Heart right ventricle (tissue), 16 donors: Measurements from ENCODE around the gene CERS1. TPM values are rescaled to one million over a fixed set of nuclear protein-coding genes. Genes with fewer than 3 reads are reported as not detected.

ENCODE experiments used
- ATAC-seq, 8 donors: fragments of 200-7000 bp; cut with Tn5 transposase; one replicate each; pipeline ENCODE4 v1.9.1; 2020; ENCODE audit warnings: mild to moderate bottlenecking in 8 of 8, moderate library complexity in 8 of 8, moderate number of reproducible peaks in 1 of 8
- DNase-seq, 2 donors: peaks; one replicate each; pipeline ENCODE4 v3.0.0-alpha.2; 2020
- H3K27ac ChIP-seq, 10 donors: fragments of 200-600 bp; sonication (generic) in 2 of 10; one replicate each; pipeline versions ENCODE4 v1.5.0 to v1.8.0; 2020 to 2022; ENCODE audit warnings: mild to moderate bottlenecking in 3 of 10
- H3K27me3 ChIP-seq, 7 donors: fragments of 200-600 bp; one replicate each; pipeline ENCODE4 v1.8.0; 2021 to 2022; ENCODE audit warnings: mild to moderate bottlenecking in 2 of 7
- H3K36me3 ChIP-seq, 9 donors: fragments of 200-600 bp; sonication (generic) in 1 of 9; one replicate each; pipeline versions ENCODE4 v1.5.0 to v1.8.0; 2020 to 2022; ENCODE audit warnings: mild to moderate bottlenecking in 2 of 9
- H3K4me1 ChIP-seq, 9 donors: fragments of 200-600 bp; sonication (generic) in 1 of 9; one replicate each; pipeline versions ENCODE4 v1.5.0 to v1.8.0; 2020 to 2022; ENCODE audit warnings: mild to moderate bottlenecking in 4 of 9
- H3K4me3 ChIP-seq, 10 donors: fragments of 200-600 bp; sonication (generic) in 2 of 10; one replicate each; pipeline versions ENCODE4 v1.5.0 to v1.8.0; 2020 to 2022; ENCODE audit warnings: mild to moderate bottlenecking in 7 of 10, moderate library complexity in 2 of 10
- H3K9me3 ChIP-seq, 11 donors: fragments of 200-600 bp in 10 of 11; sonication (generic) in 2 of 11; one replicate each; pipeline versions ENCODE4 v1.5.0 to v1.8.0; 2013 to 2022; ENCODE audit warnings: mild to moderate bottlenecking in 2 of 11, control low read depth in 1 of 11, moderate library complexity in 1 of 11
- WGBS, 2 donors: extraction: QIAGEN DNeasy Blood & Tissue Kit; methylation state at CpG; one replicate each; pipeline ENCODE4 v1.1.7; 2013; ENCODE audit warnings: inconsistent platforms in 1 of 2; 5-methylcytosine and 5-hydroxymethylcytosine counted together
- intact Hi-C, 10 donors: fragments of 100-400 bp; cut with DNase I; formaldehyde crosslinking; loops; one replicate each; pipeline versions ENCODE4 v1.11.1 to v1.14.2; 2022
- polyA plus RNA-seq, 2 donors: library from polyadenylated mRNA; stranded (reverse); fragments of 200-250 nt; gene quantifications; one replicate each; pipeline ENCODE4 v1.2.3, GENCODE V29; 2013
- total RNA-seq, 10 donors: library from RNA; stranded (reverse); fragmentation: NEBNext Ultra II Directional in 3 of 10; extraction: Animal tissue kit (Norgen Biotek cat#: 25700) in 3 of 10; gene quantifications; one replicate each; pipeline versions ENCODE4 v1.2.1 to v1.2.4, GENCODE V29; 2021 to 2023
- TF ChIP-seq, protein P1 (sequence below), 9 donors: fragments of 200-600 bp; sonication (generic) in 2 of 9; IDR thresholded peaks; one replicate each; pipeline versions ENCODE4 v1.5.0 to v1.8.0; 2021 to 2022; ENCODE audit warnings: antibody characterized with exemption in 9 of 9, mild to moderate bottlenecking in 5 of 9, moderate library complexity in 1 of 9
- donor health status: Arrhythmogenic right ventricular cardiomyopathy.
- donor health status: ischemic (EF 13 %, LVEDD 7.1; RV severe dilation, severe dysfunction).
- donor health status: healthy with polysubstance abuse.
- donor health status: DM: no; HTN: yes; CAD: no.
- donor health status: DM: no; HTN: no; CAD: no.
- donor health status: ischemic (EF 25% LVEDD 6.9; RV normal size, moderate dysfunction).
- donor health status: ischemic (EF 25% LVEDD 5.7; RV mildly dilated, moderate dysfunction).
- donor health status: healthy.
- donor health status: DM: yes; HTN: yes; CAD: no.
- donor health status: Ischemic cardiomyopathy.
- donor health status: ischemic (EF 35%, LVEDD 5.7; RV mildly dilated, moderate dysfunction).
- donor health status: nonischemic (EF 11% LVEDD 7.7; RV severe dilation, severe dysfunction).
- donor health status: DM: yes; HTN: yes; CAD: no.
- donor health status: PGD.
- donor health status: ischemic (EF 29% LVEDD 5.4; RV normal size, mild dysfunction).
- donor health status: nonischemic (EF 23%, LVEDD 6.1; RV moderate dilation, normal function).

CERS1 gene
- total and polyA plus RNA-seq, 12 donors, result 0.37 to 3.3 (median 1.0) TPM

DNA sequence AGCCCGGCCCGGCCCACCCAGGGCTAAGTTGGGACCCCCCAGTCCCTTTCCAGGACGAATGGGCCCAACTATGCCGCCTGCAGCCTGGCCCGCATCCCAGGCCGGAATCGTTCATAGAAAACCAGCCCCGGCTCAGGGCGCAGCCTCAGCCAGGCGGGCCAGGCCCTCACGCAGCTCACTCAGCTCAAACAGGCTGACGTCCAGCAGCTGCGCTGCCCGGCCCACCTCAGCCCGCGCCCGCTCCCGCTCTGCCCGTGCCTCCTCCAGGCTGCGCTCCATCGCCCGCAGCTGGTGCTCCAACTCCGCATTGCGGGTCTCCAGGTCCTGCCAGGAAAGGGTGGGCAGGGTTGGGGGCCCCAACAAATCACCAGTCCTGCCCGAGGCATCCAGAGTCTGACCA, 33.4 kb upstream of the CERS1 start:
- H3K27ac ChIP-seq, result no peak overlapping the region
- no peaks in the 10 kb centered on the region for H3K9me3 ChIP-seq
- H3K36me3 ChIP-seq, result peaks cover 0 to 92% (median 20%) of the 10 kb centered on the region in 9 donors
- 92 to 93% methylated on average over 25 of the region's 25 CpGs for WGBS, 2 donors
- ATAC-seq (no peak), DNase-seq (no peak)
- no peak overlapping the region for H3K4me3 ChIP-seq
- TF ChIP-seq, protein P1, sequence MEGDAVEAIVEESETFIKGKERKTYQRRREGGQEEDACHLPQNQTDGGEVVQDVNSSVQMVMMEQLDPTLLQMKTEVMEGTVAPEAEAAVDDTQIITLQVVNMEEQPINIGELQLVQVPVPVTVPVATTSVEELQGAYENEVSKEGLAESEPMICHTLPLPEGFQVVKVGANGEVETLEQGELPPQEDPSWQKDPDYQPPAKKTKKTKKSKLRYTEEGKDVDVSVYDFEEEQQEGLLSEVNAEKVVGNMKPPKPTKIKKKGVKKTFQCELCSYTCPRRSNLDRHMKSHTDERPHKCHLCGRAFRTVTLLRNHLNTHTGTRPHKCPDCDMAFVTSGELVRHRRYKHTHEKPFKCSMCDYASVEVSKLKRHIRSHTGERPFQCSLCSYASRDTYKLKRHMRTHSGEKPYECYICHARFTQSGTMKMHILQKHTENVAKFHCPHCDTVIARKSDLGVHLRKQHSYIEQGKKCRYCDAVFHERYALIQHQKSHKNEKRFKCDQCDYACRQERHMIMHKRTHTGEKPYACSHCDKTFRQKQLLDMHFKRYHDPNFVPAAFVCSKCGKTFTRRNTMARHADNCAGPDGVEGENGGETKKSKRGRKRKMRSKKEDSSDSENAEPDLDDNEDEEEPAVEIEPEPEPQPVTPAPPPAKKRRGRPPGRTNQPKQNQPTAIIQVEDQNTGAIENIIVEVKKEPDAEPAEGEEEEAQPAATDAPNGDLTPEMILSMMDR (IDR thresholded peaks at IDR 0.05), result no peak
- H3K4me1 ChIP-seq, result peaks cover 0 to 7% (median 0%) of the 10 kb centered on the region in 9 donors
- intact Hi-C loops, result no loop called here
- no peaks in the 10 kb centered on the region for H3K27me3 ChIP-seq

DNA sequence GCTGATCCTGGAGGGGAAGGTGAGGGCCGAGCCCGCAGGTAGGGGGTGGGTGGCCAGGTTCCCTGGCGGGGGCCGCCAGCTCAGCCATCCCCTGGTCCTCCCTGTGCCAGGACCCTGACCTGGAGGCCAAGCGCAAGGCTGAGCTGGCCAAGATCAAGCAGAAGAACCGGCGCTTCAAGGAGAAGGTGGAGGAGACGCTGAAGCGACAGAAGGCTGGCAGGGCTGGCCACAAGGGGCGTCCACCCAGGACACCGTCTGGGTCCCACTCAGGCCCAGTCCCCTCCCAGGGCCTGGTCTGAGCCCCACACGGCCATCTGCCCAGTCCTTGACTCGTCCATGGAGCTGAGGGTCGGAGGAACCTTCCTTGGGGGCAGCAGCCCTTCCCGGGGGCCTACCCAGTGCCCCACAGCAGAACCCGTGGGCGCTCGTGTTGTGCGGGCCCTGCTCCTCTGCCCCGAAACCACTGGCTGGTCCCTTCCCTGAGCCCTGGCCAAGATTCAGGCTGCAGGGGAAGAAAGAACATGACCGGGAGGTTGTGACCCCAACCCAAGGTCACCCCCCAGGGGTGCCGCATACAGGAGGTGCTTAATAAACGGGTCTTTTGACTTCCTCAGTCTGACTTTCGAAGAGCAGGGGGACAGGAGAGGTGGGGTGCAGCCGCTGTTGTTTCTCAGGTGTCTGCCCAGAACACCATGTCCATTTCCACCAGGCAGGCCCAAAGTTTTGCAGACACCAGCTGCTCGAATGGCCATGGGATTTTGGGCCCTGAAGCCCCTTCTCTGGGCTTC, 32.3 kb upstream of the CERS1 start:
- Histone ChIP-seq H3K27me3 (no peaks in the 10 kb centered on the region), H3K4me1 (peaks cover 0 to 5% (median 0%) of the 10 kb centered on the region in 9 donors), H3K36me3 (peaks cover 0 to 92% (median 24%) of the 10 kb centered on the region in 9 donors), H3K4me3 (no peak overlapping the region), H3K9me3 (no peaks in the 10 kb centered on the region), H3K27ac (no peak overlapping the region)
- no peak for DNase-seq
- intact Hi-C loops, result no loop called here
- TF ChIP-seq, protein P1 (IDR thresholded peaks at IDR 0.05), result no peak
- WGBS, 2 donors, result 90 to 91% methylated on average over 26 of the region's 26 CpGs
- ATAC-seq, result no peak

DNA sequence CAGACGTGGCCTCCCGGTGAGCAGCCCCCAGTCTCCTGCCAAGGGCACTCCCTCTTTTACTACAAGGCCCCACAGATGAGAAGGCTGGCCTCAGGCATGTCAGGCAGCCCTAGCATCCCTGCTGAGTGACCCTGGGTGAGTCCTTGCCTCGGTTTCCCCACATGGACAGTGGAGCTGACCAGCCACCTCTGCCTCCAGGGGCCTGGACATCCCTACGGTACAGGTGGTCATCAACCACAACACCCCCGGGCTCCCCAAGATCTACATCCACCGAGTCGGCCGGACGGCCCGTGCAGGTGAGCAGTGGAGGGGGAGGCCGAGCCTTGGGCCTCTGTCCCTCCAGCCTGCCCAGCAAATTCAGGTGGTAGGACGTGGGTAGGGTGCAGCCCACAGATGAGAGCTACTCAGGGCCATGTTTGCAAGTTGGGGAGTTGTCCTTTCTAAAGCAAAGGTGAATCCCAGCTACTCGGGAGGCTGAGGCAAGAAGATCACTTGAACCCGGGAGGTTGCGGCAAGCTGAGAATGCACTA, 28.8 kb upstream of the CERS1 start:
- ATAC-seq (no peak), DNase-seq (no peak)
- no peak overlapping the region for H3K27ac ChIP-seq
- H3K36me3 ChIP-seq, result peaks cover 0 to 90% (median 35%) of the 10 kb centered on the region in 9 donors
- no peaks in the 10 kb centered on the region for H3K9me3 ChIP-seq
- WGBS, 2 donors, result 92 to 95% methylated on average over 15 of the region's 15 CpGs
- intact Hi-C loops, result no loop called here
- no peak overlapping the region for H3K4me3 ChIP-seq
- no peaks in the 10 kb centered on the region for H3K27me3 ChIP-seq
- H3K4me1 ChIP-seq, result peaks cover 8 to 15% (median 13%) of the 10 kb centered on the region in 9 donors
- TF ChIP-seq, protein P1 (IDR thresholded peaks at IDR 0.05), result no peak

DNA sequence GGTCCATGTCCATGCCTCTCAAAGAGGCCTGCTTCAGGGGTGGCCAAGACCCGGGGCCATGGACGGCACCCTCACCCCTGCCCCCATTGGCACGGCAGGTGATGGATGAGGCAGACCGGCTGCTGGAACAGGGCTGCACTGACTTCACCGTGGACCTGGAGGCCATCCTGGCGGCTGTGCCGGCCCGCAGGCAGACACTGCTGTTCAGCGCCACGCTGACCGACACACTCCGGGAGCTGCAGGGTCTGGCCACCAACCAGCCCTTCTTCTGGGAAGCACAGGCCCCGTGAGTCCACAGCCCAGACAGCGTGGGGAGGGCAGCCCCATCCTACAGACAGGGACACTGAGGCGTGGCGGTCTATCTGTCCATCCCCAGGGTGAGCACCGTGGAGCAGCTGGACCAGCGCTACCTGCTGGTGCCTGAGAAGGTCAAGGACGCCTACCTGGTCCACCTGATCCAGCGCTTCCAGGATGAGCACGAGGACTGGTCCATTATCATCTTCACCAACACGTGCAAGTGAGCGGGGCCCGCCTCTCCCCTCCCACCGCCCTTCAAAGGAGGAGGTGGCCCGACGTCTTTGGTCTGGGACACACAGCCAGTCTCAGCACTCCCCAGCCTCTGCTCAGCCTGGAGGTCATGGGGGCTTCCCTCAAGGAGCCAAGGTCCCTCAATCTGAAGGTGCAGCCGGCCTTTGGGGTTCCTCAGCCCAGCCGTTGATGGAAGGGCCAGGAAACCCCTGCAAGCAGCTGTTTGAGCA, 26.4 kb upstream of the CERS1 start:
- H3K27me3 ChIP-seq, result no peaks in the 10 kb centered on the region
- no peak overlapping the region for H3K4me3 ChIP-seq
- DNase-seq (no peak), ATAC-seq (no peak)
- no peaks in the 10 kb centered on the region for H3K9me3 ChIP-seq
- H3K27ac ChIP-seq, result no peak overlapping the region
- TF ChIP-seq, protein P1 (IDR thresholded peaks at IDR 0.05), result no peak
- WGBS, 2 donors, result 84 to 89% methylated on average over 29 of the region's 29 CpGs
- intact Hi-C loops, result no loop called here
- peaks cover 11 to 29% (median 26%) of the 10 kb centered on the region in 9 donors for H3K4me1 ChIP-seq
- H3K36me3 ChIP-seq, result peaks cover 0 to 67% (median 35%) of the 10 kb centered on the region in 9 donors
